K562 (cell line): ENCODE data around the gene MCEE. TPM values are rescaled to one million over a fixed set of nuclear protein-coding genes. Genes with fewer than 3 reads are reported as not detected.

Experiments
- POLR2AphosphoS2 ChIP-seq: IDR thresholded peaks from 2 replicates; pipeline ENCODE4 v1.6.1; 2012; ENCODE audit warnings: low read length, improper control_type of control experiment
- ZNF592 ChIP-seq: fragments of 450-650 bp; IDR thresholded peaks from 2 replicates; pipeline ENCODE4 v1.6.1; 2017; ENCODE audit warnings: antibody characterized with exemption, mild to moderate bottlenecking
- ZNF830 ChIP-seq: fragments of 250-450 bp; sonication (Bioruptor Pico); IDR thresholded peaks from 2 replicates; pipeline ENCODE4 v1.5.0; 2021; ENCODE audit warnings: mild to moderate bottlenecking
- polyA plus RNA-seq, 8 experiments: library from polyadenylated mRNA; depleted of rRNA in 4 of 8; stranded (reverse) in 5 of 8; unstranded in 3 of 8; fragments of >200 nt; fragmentation: Nextera tagmentation in 2 of 8; fragmentation: Illumina TruSeq in 1 of 8; extraction: Ambion mirVana in 2 of 8; extraction: Trizol in 1 of 8; gene quantifications; 2 replicates each; pipeline versions ENCODE4 v1.2.1 to v1.2.3, GENCODE V29; 2011 to 2014; ENCODE audit warnings: inconsistent platforms in 1 of 8, missing spikeins in 1 of 8
- total RNA-seq, 7 experiments: library from RNA; depleted of rRNA in 6 of 7; stranded (reverse); fragments of >200 nt in 6 of 7; fragmentation: Illumina TruSeq in 2 of 7; extraction: Trizol in 2 of 7; gene quantifications; 2 replicates each; pipeline versions ENCODE4 v1.2.1 to v1.2.3, GENCODE V29; 2011 to 2021; ENCODE audit warnings: low replicate concordance in 1 of 7
- TF ChIP-seq, protein P1 (sequence below): fragments of 200-400 bp; formaldehyde crosslinking; IDR thresholded peaks from 2 replicates; pipeline ENCODE4 v1.6.1; 2017; ENCODE audit warnings: mild to moderate bottlenecking, low read depth, low read length, moderate library complexity

The MCEE gene
- total and polyA plus RNA-seq, 9 of the 15 experiments (the other 6 are each of a cell fraction or from before 2014, with no cell fraction given): 15.6 to 49.1 (median 24.5) TPM

- TF ChIP-seq, protein P1, sequence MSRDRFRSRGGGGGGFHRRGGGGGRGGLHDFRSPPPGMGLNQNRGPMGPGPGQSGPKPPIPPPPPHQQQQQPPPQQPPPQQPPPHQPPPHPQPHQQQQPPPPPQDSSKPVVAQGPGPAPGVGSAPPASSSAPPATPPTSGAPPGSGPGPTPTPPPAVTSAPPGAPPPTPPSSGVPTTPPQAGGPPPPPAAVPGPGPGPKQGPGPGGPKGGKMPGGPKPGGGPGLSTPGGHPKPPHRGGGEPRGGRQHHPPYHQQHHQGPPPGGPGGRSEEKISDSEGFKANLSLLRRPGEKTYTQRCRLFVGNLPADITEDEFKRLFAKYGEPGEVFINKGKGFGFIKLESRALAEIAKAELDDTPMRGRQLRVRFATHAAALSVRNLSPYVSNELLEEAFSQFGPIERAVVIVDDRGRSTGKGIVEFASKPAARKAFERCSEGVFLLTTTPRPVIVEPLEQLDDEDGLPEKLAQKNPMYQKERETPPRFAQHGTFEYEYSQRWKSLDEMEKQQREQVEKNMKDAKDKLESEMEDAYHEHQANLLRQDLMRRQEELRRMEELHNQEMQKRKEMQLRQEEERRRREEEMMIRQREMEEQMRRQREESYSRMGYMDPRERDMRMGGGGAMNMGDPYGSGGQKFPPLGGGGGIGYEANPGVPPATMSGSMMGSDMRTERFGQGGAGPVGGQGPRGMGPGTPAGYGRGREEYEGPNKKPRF: no peak
- TF ChIP-seq ZNF592 (no peak), ZNF830 (CRISPR knock-in tag) (no peak), POLR2AphosphoS2 (no peak)
- TF ChIP-seq, all 486 proteins: peak for 0
These were observed 57.5 kb downstream of the MCEE start (continued) for GRCh38 chr2:71072492-71072891.
